ENCODE results near the gene HES1. TPM values are rescaled to one million over a fixed set of nuclear protein-coding genes. Genes with fewer than 3 reads are reported as not detected.

The HES1 gene
- total and polyA plus RNA-seq, 9 of the 15 experiments (the other 6 are each of a cell fraction or from before 2014, with no cell fraction given), result 3.4 to 37.0 (median 19.3) TPM

DNA sequence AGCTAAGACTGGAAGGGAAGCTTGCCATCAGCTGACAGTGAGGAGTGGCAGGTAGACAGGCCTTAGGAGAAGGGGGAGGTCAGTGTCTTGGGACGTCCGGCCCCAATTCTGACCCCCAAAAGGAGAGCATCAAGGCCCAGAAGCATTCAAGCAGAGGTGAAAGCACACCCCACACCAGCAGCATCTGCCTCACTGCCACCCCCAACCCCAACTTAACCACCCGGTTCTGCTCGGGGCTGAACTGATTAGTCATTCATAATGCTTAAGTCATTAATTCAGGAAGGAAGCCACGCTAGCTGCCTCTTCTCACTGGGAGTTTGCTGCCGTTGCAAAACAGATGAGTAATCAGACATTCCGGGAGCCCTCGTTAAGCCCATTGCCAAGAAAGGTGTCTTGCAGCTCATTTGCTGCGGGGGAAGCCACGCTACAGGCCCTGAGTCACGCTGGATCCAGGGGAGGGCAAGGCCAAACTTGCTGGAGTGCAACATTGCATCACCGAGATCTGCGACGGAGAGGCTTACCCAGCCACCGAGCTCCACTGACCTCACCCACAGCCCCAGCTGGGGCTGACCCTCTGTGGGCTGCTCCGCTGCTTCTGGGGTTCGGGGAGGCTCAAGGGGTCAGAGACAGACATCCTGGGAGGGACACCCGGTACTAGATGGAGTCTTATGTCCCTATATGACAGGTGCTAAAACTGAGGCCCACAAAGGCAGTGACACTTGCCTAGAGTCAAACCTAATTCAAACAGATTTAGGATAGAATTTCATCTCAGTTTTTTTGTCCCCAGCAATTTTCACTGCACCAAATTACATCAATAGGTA, 46.4 kb upstream of the HES1 start (continued):
- TF ChIP-seq SPI1 (IDR thresholded peaks at IDR 0.05; ENCODE audit: borderline replicate concordance, low read depth, low read length), result peak; percentile 42; the same call in 1 of the 2 replicates
- TF ChIP-seq, protein P1, sequence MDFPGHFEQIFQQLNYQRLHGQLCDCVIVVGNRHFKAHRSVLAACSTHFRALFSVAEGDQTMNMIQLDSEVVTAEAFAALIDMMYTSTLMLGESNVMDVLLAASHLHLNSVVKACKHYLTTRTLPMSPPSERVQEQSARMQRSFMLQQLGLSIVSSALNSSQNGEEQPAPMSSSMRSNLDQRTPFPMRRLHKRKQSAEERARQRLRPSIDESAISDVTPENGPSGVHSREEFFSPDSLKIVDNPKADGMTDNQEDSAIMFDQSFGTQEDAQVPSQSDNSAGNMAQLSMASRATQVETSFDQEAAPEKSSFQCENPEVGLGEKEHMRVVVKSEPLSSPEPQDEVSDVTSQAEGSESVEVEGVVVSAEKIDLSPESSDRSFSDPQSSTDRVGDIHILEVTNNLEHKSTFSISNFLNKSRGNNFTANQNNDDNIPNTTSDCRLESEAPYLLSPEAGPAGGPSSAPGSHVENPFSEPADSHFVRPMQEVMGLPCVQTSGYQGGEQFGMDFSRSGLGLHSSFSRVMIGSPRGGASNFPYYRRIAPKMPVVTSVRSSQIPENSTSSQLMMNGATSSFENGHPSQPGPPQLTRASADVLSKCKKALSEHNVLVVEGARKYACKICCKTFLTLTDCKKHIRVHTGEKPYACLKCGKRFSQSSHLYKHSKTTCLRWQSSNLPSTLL (IDR thresholded peaks at IDR 0.05), result peak; percentile 93
- TF ChIP-seq BCOR (IDR thresholded peaks at IDR 0.05), result peak; percentile 68
- TF ChIP-seq NFE2 (IDR thresholded peaks at IDR 0.05; ENCODE audit: low read depth), result peak; percentile 94
- TF ChIP-seq, protein P2, sequence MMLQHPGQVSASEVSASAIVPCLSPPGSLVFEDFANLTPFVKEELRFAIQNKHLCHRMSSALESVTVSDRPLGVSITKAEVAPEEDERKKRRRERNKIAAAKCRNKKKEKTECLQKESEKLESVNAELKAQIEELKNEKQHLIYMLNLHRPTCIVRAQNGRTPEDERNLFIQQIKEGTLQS (IDR thresholded peaks at IDR 0.05), result peak; percentile 100
- TF ChIP-seq, protein P2 (CRISPR knock-in tag; conservative IDR thresholded peaks at IDR 0.05), result peak; percentile 99
- no peak for TF ChIP-seq ASH1L (IDR thresholded peaks at IDR 0.05; ENCODE audit: borderline replicate concordance, low read depth, partially characterized antibody)
- TF ChIP-seq HMG20B (CRISPR knock-in tag; IDR thresholded peaks at IDR 0.05), result no peak
- TF ChIP-seq, protein P3, sequence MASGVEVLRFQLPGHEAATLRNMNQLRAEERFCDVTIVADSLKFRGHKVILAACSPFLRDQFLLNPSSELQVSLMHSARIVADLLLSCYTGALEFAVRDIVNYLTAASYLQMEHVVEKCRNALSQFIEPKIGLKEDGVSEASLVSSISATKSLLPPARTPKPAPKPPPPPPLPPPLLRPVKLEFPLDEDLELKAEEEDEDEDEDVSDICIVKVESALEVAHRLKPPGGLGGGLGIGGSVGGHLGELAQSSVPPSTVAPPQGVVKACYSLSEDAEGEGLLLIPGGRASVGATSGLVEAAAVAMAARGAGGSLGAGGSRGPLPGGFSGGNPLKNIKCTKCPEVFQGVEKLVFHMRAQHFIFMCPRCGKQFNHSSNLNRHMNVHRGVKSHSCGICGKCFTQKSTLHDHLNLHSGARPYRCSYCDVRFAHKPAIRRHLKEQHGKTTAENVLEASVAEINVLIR (CRISPR knock-in tag; IDR thresholded peaks at IDR 0.05), result no peak
- no peak for TF ChIP-seq RBBP5 (IDR thresholded peaks at IDR 0.05; ENCODE audit: borderline replicate concordance, insufficient read depth, low read length, poor library complexity, severe bottlenecking)
- no peak for TF ChIP-seq CCAR2 (IDR thresholded peaks at IDR 0.05; ENCODE audit: low read depth, low read length)
- no peak for TF ChIP-seq ZNF197 (CRISPR knock-in tag; IDR thresholded peaks at IDR 0.05; ENCODE audit: low read depth)
- peak; percentile 87 for TF ChIP-seq MYNN (IDR thresholded peaks at IDR 0.05)
- no peak for TF ChIP-seq MYNN (CRISPR knock-in tag; IDR thresholded peaks at IDR 0.05)
- no peak for TF ChIP-seq ZNF224 (CRISPR knock-in tag; IDR thresholded peaks at IDR 0.05)
- TF ChIP-seq, protein P4, sequence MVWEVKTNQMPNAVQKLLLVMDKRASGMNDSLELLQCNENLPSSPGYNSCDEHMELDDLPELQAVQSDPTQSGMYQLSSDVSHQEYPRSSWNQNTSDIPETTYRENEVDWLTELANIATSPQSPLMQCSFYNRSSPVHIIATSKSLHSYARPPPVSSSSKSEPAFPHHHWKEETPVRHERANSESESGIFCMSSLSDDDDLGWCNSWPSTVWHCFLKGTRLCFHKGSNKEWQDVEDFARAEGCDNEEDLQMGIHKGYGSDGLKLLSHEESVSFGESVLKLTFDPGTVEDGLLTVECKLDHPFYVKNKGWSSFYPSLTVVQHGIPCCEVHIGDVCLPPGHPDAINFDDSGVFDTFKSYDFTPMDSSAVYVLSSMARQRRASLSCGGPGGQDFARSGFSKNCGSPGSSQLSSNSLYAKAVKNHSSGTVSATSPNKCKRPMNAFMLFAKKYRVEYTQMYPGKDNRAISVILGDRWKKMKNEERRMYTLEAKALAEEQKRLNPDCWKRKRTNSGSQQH (CRISPR knock-in tag; IDR thresholded peaks at IDR 0.05), result no peak; the same call in 1 of the 2 replicates
- TF ChIP-seq SMAD2 (IDR thresholded peaks at IDR 0.05; ENCODE audit: low read depth, low read length), result no peak
- TF ChIP-seq, protein P5, sequence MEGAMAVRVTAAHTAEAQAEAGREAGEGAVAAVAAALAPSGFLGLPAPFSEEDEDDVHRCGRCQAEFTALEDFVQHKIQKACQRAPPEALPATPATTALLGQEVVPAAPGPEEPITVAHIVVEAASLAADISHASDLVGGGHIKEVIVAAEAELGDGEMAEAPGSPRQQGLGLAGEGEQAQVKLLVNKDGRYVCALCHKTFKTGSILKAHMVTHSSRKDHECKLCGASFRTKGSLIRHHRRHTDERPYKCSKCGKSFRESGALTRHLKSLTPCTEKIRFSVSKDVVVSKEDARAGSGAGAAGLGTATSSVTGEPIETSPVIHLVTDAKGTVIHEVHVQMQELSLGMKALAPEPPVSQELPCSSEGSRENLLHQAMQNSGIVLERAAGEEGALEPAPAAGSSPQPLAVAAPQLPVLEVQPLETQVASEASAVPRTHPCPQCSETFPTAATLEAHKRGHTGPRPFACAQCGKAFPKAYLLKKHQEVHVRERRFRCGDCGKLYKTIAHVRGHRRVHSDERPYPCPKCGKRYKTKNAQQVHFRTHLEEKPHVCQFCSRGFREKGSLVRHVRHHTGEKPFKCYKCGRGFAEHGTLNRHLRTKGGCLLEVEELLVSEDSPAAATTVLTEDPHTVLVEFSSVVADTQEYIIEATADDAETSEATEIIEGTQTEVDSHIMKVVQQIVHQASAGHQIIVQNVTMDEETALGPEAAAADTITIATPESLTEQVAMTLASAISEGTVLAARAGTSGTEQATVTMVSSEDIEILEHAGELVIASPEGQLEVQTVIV (CRISPR knock-in tag; IDR thresholded peaks at IDR 0.05; ENCODE audit: borderline replicate concordance), result no peak
- TF ChIP-seq RFX5 (IDR thresholded peaks at IDR 0.05; ENCODE audit: low read depth, low read length), result no peak
